ENCODE results near the gene IL16.

The IL16 gene

DNA sequence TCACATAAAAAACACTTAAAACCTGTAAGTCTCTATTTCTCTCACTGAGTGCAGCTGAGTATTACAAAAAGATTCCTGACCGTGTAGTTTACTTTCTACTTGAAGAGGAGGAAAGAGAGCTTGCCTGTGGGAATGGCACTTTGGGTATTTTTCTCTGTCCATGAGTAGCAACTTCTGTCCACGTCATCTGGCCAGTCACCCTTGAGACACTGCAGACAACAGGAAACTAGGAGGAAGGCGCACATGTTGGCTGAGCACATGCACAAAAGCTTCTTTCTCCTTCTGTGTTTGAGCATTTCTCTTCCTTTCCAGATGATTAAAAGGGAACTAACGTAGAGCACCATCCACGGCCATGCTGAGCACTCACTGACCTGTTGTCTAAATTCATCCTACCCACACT is 107.5 kb downstream of the IL16 start:
- H3K36me3 ChIP-seq, result no peaks in the 10 kb centered on the region
- H3K4me3 ChIP-seq (ENCODE audit: low read depth, low read length), result no peak overlapping the region
- no peak for DNase-seq
- TF ChIP-seq CTCF (IDR thresholded peaks at IDR 0.05; ENCODE audit: low read depth, low read length), result no peak
- H3K27me3 ChIP-seq (ENCODE audit: insufficient read depth, low read depth, severe bottlenecking), result no peaks in the 10 kb centered on the region
- H3K27ac ChIP-seq, result no peak overlapping the region
- no peaks in the 10 kb centered on the region for H3K9me3 ChIP-seq (ENCODE audit: severe bottlenecking)

DNA sequence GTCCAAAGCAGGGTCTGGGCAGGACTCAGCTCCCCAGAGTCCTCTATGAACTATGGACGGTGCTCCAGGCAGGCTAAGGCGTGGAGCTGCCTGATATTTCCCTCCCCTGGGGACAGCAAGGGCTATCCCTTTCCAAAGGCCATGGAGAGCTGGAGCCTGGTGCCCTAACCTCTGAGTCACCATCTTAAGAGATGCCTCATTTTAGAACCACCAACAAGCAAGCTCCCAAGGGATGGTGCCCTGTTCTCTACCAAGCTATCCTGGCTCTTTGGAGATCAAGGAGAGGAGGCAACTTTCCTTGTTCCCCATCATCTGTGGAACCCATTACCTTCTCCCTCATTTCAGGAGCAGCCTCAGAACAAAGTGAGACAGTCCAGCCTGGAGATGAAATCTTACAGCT is 111.6 kb downstream of the IL16 start:
- no peak for DNase-seq
- Histone ChIP-seq H3K9me3 (ENCODE audit: severe bottlenecking) (no peaks in the 10 kb centered on the region), H3K4me3 (ENCODE audit: low read depth, low read length) (no peak overlapping the region), H3K36me3 (peaks cover 4% of the 10 kb centered on the region; the same call in 1 of the 2 replicates), H3K27ac (no peak overlapping the region), H3K27me3 (ENCODE audit: insufficient read depth, low read depth, severe bottlenecking) (no peaks in the 10 kb centered on the region)
- no peak for TF ChIP-seq CTCF (IDR thresholded peaks at IDR 0.05; ENCODE audit: low read depth, low read length)

DNA sequence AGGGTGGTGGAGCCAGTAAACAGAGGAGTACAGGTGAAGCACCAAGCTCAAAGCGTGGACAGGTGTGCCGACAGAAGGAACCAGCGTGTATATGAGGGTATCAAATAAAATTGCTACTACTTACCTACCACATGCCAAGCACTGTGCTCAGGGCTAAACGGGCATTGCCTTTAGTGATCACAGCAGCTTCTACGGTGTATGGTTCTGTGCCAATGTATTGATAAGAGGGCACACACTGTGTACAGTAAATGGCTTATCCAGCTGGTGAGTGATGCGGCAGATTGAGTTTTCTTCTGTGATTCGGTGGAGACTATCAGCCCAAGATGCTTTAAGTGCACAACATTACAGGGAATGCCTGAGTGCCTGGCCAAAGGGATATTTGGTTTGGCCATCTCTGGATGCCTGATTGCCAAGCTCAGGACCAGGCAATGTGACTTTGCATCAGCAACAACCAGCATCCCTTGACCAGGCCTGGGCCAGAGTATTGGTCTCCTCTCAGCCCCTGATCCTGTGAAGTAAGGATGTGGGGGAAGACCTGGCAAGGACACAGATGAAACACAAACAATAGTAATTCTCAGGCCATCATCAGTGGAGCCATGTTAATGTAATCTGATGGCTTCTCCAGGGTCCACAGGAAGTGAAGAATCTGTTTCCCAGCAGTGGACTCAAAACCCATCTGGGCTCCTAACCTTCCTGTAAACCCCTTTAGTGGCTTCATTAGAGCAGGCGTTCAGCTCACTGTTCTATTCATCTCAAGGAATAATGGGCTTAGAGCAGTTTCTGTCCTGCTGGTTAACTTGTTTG is 113.2 kb downstream of the IL16 start:
- Histone ChIP-seq H3K4me3 (ENCODE audit: low read depth, low read length) (no peak overlapping the region), H3K27me3 (ENCODE audit: insufficient read depth, low read depth, severe bottlenecking) (no peaks in the 10 kb centered on the region), H3K36me3 (peaks cover 4% of the 10 kb centered on the region; the same call in 1 of the 2 replicates), H3K9me3 (ENCODE audit: severe bottlenecking) (no peaks in the 10 kb centered on the region), H3K27ac (no peak overlapping the region)
- no peak for TF ChIP-seq CTCF (IDR thresholded peaks at IDR 0.05; ENCODE audit: low read depth, low read length)
- DNase-seq, result no peak

- Histone ChIP-seq H3K36me3 (peaks cover 4% of the 10 kb centered on the region; the same call in 1 of the 2 replicates), H3K27me3 (ENCODE audit: insufficient read depth, low read depth, severe bottlenecking) (no peaks in the 10 kb centered on the region), H3K27ac (no peak overlapping the region), H3K9me3 (ENCODE audit: severe bottlenecking) (no peaks in the 10 kb centered on the region), H3K4me3 (ENCODE audit: low read depth, low read length) (no peak overlapping the region)
- no peak for DNase-seq
- no peak for TF ChIP-seq CTCF (IDR thresholded peaks at IDR 0.05; ENCODE audit: low read depth, low read length)
Measured at GRCh38 chr15:81310480-81310879, 113.8 kb downstream of the IL16 start.

- Histone ChIP-seq H3K9me3 (ENCODE audit: severe bottlenecking) (no peaks in the 10 kb centered on the region), H3K36me3 (peaks cover 4% of the 10 kb centered on the region; the same call in 1 of the 2 replicates), H3K27me3 (ENCODE audit: insufficient read depth, low read depth, severe bottlenecking) (no peaks in the 10 kb centered on the region), H3K4me3 (ENCODE audit: low read depth, low read length) (no peak overlapping the region), H3K27ac (no peak overlapping the region)
- no peak for DNase-seq
- TF ChIP-seq CTCF (IDR thresholded peaks at IDR 0.05; ENCODE audit: low read depth, low read length), result no peak
Measured at GRCh38 chr15:81311752-81312464, 115.2 kb downstream of the IL16 start.

Data from WERI-Rb-1 (cell line).